SK-N-MC (cell line): Measurements from ENCODE around the gene GALNT14.

Source experiments
- EZH2 ChIP-seq: fragments of 200-600 bp; sonication (generic); IDR thresholded peaks from one replicate; pipeline ENCODE4 v1.6.1; 2017; ENCODE audit warnings: antibody characterized with exemption
- POLR2AphosphoS5 ChIP-seq: IDR thresholded peaks from 2 replicates; pipeline ENCODE4 v1.6.1; 2012; ENCODE audit warnings: mild to moderate bottlenecking, low read depth, low read length, borderline replicate concordance

DNA sequence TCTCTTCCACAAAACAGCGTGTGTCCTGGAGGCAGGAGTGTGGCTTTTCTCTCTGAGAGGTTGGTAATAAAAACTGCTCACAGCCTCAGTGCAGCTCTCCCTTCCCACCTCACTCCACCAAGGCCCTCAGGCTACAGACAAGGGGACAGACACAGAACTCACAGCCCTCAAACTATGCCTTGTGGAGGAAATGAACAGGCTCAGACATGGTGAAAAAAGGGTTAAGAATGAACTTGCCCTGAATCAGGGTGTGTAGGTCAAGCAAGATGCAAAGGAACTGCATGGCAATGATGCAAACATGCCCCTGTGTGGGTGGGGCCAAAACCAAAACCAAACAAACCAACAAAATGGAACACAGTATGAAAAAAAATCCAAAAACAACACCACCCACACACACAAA is 125.8 kb downstream of the GALNT14 start:
- TF ChIP-seq POLR2AphosphoS5 = no peak
- TF ChIP-seq EZH2 = no peak
